Measurements from ENCODE around the gene CASTOR1.

CASTOR1 gene

DNA sequence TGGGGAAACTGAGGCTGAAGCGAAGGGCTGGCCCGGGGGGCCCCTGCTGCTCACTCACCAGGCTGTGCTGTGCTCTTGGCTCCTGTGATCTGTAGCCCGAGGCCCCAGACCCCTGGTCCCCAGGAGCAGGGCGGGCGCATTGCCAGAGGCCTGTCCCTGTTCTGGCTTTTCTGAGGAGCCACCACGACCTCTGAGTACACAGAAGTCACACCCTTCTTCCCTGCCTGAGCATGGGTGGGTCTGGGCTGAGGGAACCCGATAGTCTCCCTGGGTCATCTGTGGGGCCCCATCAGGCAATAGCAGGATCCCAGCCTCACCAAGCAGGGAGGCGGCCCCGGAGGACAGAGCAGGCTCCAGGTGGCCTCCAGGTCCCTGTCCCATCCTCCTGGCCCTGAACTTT, 5.1 kb downstream of the CASTOR1 start:
- no peak for DNase-seq

GRCh38 chr22:30283342-30283741, 6.0 kb downstream of the CASTOR1 start:
- DNase-seq: no peak

DNA sequence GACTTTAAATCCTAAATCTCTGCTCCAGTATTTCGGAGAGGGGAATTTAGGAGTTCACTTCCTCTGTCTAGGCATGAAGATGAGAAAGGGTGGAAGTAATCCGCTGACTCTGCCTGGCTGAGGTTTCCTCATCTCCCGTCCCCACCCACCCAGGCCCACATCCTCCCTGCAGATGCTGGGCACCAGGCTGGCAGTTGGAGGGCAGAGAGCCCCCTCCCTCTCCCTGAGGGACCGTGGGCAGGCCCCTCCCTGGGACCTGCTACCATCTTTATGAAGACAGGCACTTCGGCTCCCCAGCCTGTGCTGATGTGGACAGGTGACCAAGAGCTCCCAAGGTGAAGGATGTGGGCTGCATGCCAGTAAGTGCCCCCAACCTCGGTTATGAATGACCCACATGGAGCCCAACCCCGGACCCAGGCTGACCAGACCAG, 6.7 kb downstream of the CASTOR1 start:
- DNase-seq: no peak

DNA sequence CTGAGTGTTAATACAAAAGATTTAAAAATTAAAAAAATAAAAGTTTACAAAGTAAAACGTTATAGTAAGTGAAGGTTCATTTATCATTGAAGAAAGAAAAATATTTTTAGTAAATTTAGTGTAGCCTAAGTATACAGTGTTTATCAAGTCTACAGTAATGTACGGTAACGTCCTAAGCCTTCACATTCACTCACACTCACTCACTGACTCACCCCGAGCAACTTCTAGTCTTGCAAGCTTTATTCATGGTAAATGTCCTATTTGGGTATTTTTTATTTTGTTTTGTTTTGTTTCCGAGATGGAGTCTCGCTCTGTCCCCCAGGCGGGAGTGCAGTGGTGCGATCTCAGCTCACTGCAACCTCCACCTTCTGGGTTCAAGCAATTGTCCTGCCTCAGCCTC, 8.8 kb downstream of the CASTOR1 start:
- no peak for DNase-seq

GRCh38 chr22:30279932-30280331, 9.4 kb downstream of the CASTOR1 start:
- DNase-seq: no peak

DNA sequence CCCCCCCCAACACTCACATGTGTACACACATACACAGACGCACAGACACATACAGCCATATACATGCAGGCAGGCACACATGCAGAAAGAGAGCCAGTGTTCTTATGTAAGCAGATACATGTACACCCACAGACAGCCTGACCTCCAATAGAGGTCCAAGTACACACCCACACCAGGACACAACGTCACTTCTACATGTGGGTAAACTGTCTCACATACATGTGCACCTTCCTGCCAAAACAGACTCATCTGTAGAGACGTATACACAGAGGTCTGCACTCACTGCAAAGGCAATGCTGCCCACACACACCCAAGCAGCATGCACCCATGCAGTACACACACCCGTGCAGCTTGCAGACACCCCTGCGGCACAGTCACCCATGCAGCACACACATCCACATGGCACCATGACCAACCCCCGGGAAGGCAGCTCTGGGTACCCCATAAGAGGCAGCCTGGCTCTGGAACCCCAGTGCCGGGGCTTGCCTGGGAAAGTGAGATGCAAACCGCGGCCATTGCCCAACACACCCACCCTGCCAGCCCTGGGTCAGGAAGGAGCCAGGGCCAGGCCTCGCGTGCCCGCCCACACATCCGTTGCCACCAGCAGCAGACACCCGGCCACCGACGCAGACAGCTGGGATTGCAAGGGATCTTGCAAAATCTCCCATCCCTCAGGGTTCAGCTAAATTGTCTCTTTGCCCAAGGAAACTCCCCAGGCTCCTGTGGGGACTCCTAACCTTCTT, 10.1 kb downstream of the CASTOR1 start:
- DNase-seq: no peak

DNA sequence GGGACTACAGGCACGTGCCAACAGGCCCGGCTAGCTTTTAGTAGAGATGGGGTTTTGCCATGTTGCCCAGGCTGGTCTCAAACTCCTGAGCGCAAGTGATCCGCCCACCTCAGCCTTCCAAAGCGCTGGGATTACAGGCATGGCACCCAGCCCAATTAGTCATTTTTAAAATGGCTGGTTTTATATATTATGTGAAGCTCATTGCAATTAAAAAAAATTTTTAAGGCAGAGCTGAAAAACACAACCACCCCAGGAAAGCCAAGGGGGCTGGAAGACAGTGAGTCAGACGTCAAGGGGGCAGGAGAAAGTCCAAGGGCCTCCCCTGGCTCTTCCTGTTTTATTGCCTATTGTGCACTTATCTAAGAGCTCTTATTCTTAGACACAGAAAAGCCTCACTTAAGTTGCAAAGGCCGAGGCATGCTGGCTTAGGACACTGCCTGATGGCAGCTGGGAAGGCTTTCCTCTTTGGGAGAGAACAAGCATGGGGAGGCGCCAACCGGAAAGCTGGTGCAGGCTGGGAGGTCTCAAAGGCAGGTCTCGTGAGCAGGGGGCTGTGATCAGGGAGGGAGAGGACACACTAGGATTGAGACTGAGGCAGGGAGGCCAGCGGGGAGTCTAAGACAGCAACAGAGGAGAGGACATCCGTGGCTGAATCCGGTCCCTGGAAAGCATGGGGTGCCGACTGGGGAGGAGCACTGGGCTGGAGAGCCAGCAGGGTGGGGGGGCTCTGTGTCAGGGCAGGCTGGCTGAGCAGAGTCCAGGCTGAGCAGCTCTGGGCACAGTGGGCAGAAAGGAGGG, 11.6 kb downstream of the CASTOR1 start:
- no peak for DNase-seq

GRCh38 chr22:30276039-30276438, 13.3 kb downstream of the CASTOR1 start:
- DNase-seq: no peak

DNA sequence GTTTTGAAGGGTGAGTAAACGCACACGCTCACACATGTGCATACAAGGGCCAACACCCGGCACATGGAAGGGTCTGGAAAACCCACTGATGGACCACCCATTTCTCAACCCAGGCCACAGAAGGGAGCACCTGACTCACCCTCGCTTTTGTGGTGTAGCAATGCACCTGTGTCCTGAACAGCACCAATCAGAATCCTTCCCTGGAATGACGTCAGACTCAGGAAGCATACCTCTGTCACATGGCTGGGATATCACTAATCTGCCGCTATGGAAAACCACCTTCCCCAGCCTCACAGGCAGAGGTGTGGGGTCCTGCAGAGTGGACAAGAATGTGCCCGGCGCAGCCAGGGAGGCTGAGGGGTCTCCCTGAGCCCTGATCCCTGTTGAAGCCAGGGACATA, 13.7 kb downstream of the CASTOR1 start:
- no peak for DNase-seq

- no peak for DNase-seq
Measured at GRCh38 chr22:30274437-30274812, 14.9 kb downstream of the CASTOR1 start.

DNA sequence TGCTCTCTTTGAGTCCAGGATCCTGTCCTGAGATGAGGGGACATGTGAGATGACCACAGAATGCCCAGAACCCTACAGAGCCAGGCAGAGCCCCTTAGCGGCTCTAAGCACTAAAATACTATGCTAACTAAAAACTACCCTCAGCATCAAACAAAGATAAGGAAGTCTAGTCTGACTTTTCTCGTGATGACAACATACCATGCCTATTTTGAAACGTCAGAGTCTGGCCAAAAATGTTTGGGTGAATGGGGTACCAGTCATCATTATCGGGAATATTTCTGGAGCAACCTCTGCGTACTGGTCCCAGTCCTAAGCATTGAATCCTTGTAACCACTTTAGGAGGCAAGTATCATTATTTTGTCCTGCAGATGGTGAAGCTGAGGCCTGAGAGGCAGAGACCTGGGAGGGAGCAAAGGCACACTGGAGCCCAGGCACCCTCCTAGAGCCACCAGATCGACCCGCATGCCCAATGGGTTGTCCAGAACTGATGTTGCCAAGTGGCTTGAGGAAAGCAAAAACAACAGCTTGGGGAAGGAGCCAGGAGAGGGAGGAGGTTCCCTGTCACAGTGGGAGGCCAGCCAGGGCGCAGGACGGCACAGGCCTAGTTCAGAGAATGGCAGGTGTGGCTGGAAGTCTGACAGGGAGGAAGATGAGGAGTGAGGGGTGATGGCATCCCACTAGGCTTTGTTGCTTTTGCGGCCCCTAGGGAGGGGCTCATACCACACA, 15.4 kb downstream of the CASTOR1 start:
- DNase-seq: no peak

GRCh38 chr22:30272781-30273601, 16.3 kb downstream of the CASTOR1 start:
- no peak for DNase-seq

- no peak for DNase-seq
Measured at GRCh38 chr22:30270832-30271231, 18.5 kb downstream of the CASTOR1 start.

DNA sequence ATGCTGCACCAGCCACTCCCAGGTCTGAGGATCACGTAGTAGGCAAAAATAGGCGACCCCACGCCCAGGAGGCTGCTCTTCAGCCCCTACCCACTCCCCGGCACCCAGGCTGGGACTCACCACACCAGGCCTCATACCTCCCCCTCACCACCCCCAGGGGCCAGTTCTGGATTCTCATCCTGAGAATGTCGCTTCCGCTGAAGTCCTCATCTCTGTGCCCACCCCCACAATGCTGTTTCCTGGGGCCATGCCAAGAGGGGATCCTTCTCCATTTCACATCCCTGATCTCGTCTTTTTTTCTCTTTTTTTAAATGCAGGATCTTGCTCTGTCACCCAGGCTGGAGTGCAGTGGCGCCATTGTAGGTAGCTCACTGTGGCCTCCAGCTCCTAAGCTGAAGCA, 21.0 kb downstream of the CASTOR1 start:
- no peak for DNase-seq

GRCh38 chr22:30267382-30268302, 21.7 kb downstream of the CASTOR1 start:
- no peak for DNase-seq

- no peak for DNase-seq
Measured at GRCh38 chr22:30266445-30267381, 22.6 kb downstream of the CASTOR1 start, which contains the start of gene OSM. OSM (minus strand) TSS chr22:30266851; CDS start chr22:30266799, 52 bp downstream.

DNA sequence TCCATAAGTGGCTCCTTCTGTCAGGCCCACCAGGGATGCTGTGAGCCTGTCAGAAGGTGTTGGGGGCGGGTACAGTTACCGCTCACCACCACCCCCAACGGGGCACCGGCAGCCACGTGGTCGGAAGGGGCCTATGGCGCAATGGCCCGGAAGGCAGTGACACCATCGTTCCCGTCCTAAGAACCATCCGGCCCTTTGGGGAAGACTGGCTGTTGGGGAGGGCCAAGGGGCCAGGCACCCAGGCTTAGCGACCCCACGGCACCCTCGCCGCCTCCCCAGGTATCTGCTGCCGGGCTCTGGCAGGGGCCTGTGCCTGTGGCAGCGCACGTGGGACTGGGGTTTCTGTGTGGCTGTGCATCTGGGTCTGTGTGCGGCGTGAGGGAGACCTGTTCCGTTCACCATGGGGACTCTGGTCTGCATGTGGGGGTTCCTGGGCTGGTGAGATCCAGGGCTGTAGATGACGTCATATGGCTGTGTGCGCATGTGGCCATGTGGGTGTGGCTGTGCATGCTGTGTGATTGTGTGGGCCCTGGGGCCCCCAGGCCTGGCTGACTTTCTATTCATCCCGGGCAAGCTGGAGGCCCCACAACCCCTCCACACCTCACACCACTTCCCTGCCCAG, 23.4 kb downstream of the CASTOR1 start:
- no peak for DNase-seq

DNA sequence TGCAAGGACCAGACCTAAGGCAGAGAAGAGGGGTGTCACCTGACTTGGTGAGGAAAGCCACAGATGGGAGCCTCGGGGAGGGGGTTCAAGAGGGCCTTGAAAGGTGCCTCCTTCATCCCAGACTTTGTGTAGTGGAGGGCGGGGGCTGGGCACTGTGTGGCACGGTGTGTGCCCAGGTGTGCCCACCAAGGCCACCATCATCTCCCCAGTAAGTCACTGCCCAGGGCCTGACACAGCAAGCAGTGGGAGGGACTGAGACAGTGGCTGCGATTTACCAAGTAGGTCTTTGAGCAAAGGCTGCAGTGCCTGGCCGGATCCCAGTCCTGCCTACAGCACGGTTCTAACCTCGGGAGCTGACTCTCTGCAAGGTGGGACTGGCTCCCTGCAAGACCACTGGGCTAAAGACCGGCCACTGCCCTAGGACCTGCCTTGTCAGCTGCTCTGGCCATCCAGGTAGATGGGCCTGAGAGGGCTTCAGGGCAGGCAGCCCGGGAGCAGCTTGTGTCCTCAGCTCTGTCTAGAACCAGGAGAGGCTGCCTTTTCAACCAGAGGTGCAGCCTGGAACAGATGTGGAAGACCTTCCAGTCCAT, 24.1 kb downstream of the CASTOR1 start:
- DNase-seq: no peak

DNA sequence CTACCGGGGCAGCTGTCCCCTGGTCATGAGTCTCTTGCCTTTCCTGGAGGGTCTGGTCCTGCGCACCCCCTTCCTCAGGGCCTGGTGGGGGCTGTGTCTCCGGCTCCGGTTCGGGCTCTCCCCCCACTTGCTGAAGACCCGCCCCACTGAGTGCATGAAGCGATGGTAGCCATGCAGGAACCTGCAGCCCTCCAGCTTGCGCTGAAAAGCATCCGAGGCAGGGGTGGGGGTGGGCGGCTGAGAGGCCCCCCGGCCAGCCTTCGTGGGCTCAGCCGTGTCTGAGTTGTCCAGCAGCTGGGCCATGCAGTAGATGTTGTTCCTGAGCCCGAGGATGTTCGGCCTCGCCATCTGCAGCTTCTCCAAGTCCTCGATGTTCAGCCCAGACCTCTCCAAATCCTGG, 25.4 kb downstream of the CASTOR1 start:
- no peak for DNase-seq

Measured in NCI-H526 (cell line).